Esophagus (tissue), 2 donors: ENCODE results near the gene RAD51B. TPM values are rescaled to one million over a fixed set of nuclear protein-coding genes. Genes with fewer than 3 reads are reported as not detected.
A peak's percentile ranks its signal among the peaks of the same experiment; 100 is the strongest.

Experiments
- H3K27ac ChIP-seq, 2 donors: one replicate each; pipeline ENCODE4 v1.5.1; 2013; ENCODE audit warnings: low read depth in 2 of 2, mild to moderate bottlenecking in 2 of 2, inconsistent platforms in 1 of 2, low read length in 1 of 2, moderate library complexity in 1 of 2
- H3K27me3 ChIP-seq, 2 donors: one replicate each; pipeline ENCODE4 v1.6.1; 2013; ENCODE audit warnings: low read length in 2 of 2, control low read depth in 1 of 2, mild to moderate bottlenecking in 1 of 2; ENCODE audit not compliant: insufficient read depth in 2 of 2, control insufficient read depth in 1 of 2
- H3K36me3 ChIP-seq, 2 donors: one replicate each; pipeline ENCODE4 v1.6.1; 2013; ENCODE audit warnings: low read length in 1 of 2; ENCODE audit not compliant: control insufficient read depth in 2 of 2, insufficient read depth in 2 of 2
- H3K4me1 ChIP-seq, 2 donors: one replicate each; pipeline ENCODE4 v1.6.1; 2013; ENCODE audit warnings: low read length in 1 of 2; ENCODE audit not compliant: control insufficient read depth in 2 of 2, insufficient read depth in 2 of 2
- H3K4me3 ChIP-seq, 2 donors: one replicate each; pipeline ENCODE4 v1.5.1; 2013; ENCODE audit warnings: low read length in 2 of 2, mild to moderate bottlenecking in 2 of 2, low read depth in 1 of 2, moderate library complexity in 1 of 2
- H3K9me3 ChIP-seq, 2 donors: one replicate each; pipeline ENCODE4 v1.6.1; 2013; ENCODE audit warnings: mild to moderate bottlenecking in 2 of 2, low read depth in 1 of 2, low read length in 1 of 2, moderate library complexity in 1 of 2; ENCODE audit not compliant: control insufficient read depth in 2 of 2, insufficient read depth in 1 of 2
- WGBS, 2 donors: extraction: QIAGEN DNeasy Blood & Tissue Kit; methylation state at CpG; one replicate each; pipeline ENCODE4 v1.1.7; 2013; 5-methylcytosine and 5-hydroxymethylcytosine counted together
- polyA plus RNA-seq, 2 donors: library from polyadenylated mRNA; stranded (reverse); fragments of 200-250 nt; gene quantifications; one replicate each; pipeline ENCODE4 v1.2.3, GENCODE V29; 2013
- donor health status: healthy with polysubstance abuse.
- donor health status: Bipolar disorder and iron deficiency.

RAD51B gene
- polyA plus RNA-seq, 2 donors: 3.2 to 4.0 TPM

DNA sequence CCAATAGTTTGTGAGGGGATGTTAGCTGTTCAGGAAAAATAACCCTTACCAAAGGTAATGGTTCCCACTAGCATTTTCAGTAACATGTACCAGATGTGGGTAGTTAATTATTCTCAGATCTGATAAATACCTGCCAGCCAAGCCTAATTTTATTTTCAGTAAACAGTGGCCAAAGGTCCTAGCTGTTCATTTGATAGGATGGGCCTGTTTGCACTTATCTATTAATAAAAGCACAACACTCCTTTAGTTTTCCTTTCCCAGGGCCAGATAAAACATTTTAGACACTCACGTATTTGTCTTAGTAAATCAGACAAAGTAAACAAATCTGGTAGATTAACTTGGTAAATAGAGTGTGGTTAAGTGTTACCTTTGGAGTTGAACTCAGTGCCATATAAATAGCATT lies 345.1 kb downstream of the RAD51B start:
- H3K9me3 ChIP-seq: no peaks in the 10 kb centered on the region
- peaks cover 0 to 1% of the 10 kb centered on the region in 2 donors for H3K4me1 ChIP-seq
- WGBS, 2 donors: 19 to 38% methylated on average over 1 of the region's 1 CpG
- no peak overlapping the region for H3K4me3 ChIP-seq
- no peaks in the 10 kb centered on the region for H3K27me3 ChIP-seq
- no peaks in the 10 kb centered on the region for H3K36me3 ChIP-seq
- no peak overlapping the region for H3K27ac ChIP-seq

DNA sequence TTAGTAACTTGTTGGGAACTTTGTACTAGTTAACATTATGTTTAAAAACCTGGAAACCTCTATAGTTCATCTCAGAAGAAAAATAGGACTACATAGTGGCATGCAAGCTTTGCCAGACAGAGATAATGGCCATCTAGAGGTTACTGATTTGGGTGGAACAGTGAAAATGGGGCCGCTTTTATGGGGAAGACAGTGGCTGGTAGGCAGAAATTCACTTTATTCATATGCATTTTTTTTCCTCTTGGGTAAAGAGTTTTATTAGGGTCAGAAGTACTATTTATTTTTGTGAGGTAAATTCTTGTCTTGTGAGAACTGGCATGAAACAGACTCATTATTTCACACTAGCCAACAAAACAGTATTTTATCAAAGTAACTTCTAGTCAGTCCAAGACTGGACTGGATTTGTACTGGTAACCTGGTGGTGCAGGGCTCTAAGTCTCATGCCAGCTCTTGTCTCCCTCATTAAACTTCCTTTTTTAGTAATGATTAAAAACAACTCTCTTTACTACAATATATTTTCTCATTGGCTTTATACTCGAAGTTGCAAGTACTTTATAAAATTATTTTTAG lies 345.8 kb downstream of the RAD51B start:
- Histone ChIP-seq H3K27me3 (no peaks in the 10 kb centered on the region), H3K27ac (no peak overlapping the region), H3K4me1 (peaks cover 0 to 1% of the 10 kb centered on the region in 2 donors), H3K36me3 (no peaks in the 10 kb centered on the region), H3K4me3 (no peak overlapping the region), H3K9me3 (no peaks in the 10 kb centered on the region)
- 63 to 80% methylated on average over 2 of the region's 2 CpGs for WGBS, 2 donors

DNA sequence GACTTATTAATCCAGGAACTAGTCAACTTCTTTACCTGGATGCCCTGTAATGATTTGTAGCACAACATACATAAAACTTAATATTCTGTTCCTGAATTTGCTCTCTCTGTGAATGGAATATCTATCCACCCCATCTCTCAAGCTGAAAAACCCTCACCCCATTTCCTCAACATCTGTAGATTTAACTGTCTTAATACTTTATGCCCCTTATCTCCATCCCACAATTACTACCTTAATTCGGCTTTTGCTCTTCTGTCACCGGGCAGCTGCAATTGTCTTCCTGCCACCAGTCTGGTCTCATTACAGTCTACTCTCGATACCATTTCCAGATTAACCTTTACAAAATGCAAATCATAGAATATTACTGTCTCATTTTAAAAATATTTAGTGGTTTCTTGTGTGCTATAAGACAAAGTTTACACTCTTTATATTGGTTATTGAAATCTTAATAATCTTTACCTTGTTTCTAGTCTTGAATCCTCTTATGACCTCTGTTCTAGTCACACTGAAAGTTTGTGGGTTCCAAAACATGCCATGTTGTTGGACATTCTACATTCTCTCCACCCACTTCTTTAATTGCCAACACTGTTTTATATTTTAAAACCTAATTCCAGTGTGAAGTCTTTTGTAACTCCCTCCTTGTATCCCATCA lies 347.3 kb downstream of the RAD51B start:
- WGBS, 2 donors: 83 to 84% methylated on average over 3 of the region's 3 CpGs
- Histone ChIP-seq H3K4me3 (no peak overlapping the region), H3K27me3 (no peaks in the 10 kb centered on the region), H3K4me1 (no peaks in the 10 kb centered on the region), H3K36me3 (no peaks in the 10 kb centered on the region), H3K9me3 (no peaks in the 10 kb centered on the region), H3K27ac (no peak overlapping the region)

DNA sequence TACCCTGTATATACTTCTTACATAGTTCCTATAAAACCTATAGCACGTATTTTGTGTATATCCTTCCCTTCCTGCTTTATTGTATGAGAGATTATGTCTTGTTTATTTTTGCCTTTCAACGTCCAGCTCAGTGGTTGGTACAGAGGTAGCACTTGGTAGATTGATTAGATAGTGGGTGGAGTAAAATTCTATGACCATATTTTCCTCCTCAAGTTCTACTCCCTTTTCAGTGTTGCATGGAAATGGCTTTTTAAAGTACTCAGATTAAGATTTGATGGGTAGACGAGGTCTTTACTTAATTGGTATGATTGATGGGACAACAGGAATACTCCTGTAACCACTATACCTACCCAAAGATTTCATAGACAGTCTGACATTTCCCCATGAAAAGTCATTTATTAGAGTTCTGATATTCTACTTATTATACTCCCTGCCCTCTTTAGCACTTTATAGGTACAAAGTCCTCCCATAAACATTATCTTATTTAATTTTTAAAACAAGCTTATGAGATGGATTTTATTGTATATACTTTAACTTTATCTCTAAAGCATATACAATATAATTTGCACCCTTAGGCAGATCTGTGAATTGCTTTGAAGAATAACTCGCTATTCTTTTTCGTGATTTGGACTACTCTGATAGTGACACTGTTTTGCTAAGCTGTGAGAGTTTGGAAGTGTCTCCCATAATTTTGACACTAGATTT lies 348.0 kb downstream of the RAD51B start:
- H3K36me3 ChIP-seq: no peaks in the 10 kb centered on the region
- no peak overlapping the region for H3K27ac ChIP-seq
- H3K27me3 ChIP-seq: no peaks in the 10 kb centered on the region
- no peaks in the 10 kb centered on the region for H3K4me1 ChIP-seq
- 68 to 69% methylated on average over 5 of the region's 5 CpGs for WGBS, 2 donors
- no peaks in the 10 kb centered on the region for H3K9me3 ChIP-seq
- H3K4me3 ChIP-seq: no peak overlapping the region

DNA sequence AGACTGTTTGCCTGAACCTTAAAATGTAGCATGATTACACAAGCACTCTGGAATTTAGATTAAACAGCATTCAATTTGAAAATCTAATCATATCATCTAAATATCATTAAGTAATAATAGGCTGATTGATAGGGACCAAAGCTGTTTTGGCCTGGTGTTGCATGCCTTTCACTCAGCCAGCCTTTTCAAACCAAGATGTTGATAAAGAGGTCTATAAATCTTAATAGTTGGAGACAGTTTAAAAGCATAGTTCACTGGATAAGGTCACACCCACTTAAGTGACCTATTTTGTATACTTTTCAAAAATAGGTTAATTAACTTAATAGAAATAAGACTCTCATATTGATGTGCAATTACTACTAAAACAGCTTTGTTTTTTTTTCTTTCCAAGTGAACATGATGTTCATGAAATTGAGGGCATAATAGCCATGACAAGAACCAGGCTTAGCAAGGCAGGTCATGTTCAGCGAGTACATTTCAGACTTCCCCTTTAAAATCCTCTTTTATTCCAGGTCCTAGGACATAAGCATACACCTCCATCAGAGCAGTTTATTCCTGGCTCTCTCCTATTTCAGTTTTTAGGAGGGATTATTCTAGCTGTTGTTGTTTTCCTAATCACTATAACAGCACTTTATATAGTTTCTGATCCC lies 349.0 kb downstream of the RAD51B start:
- Histone ChIP-seq H3K4me1 (no peaks in the 10 kb centered on the region), H3K27me3 (no peaks in the 10 kb centered on the region), H3K9me3 (no peaks in the 10 kb centered on the region), H3K4me3 (no peak overlapping the region), H3K27ac (no peak overlapping the region), H3K36me3 (no peaks in the 10 kb centered on the region)
- WGBS, 2 donors: 71 to 72% methylated on average over 1 of the region's 1 CpG

DNA sequence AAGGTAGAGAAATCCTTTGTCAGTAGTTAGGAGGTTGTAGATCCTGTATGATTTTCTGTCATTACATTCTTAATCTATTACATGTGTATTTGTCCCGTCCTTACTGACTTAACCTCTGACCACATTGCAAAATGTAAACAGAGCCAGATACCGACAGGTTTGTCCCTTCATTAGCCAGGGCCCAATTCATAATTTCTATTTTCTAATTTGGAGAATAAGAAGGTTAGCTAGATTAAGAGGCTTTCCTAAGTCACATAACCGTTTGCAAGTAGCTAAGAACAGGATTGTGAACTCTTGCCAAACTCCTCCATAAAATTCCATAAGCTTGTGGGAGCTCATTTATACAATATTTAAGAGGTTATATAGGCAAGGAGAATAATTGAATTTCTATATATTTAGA lies 352.6 kb downstream of the RAD51B start:
- Histone ChIP-seq H3K4me1 (peaks cover 0 to 2% of the 10 kb centered on the region in 2 donors), H3K9me3 (no peaks in the 10 kb centered on the region), H3K36me3 (no peaks in the 10 kb centered on the region), H3K27me3 (no peaks in the 10 kb centered on the region), H3K4me3 (no peak overlapping the region), H3K27ac (peak overlapping the region in 1 of 2 donors; percentile 54)
- 35 to 36% methylated on average over 3 of the region's 3 CpGs for WGBS, 2 donors

DNA sequence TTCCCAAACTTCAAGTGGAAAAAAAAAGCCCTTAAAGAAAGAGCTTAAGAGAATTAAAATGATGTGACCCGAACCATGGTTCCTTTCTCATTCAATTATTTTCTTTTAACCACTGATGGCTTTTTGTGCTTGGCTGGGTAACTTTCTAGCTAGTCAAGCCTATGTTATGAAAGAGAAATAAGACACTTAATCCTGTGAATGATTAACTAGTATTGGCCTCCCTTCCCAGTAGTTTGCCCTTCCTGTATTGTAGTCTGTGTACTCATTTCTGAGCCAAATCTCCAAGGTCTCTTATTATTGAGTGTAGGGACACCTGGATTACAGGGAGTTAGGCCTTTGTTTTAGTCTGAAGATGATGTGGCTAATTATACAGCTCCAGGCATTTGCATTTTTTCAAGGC lies 353.0 kb downstream of the RAD51B start:
- Histone ChIP-seq H3K27ac (peak overlapping the region in 1 of 2 donors; percentile 39), H3K9me3 (no peaks in the 10 kb centered on the region), H3K27me3 (no peaks in the 10 kb centered on the region), H3K36me3 (no peaks in the 10 kb centered on the region), H3K4me1 (peaks cover 0 to 2% of the 10 kb centered on the region in 2 donors), H3K4me3 (no peak overlapping the region)
- 35 to 38% methylated on average over 1 of the region's 1 CpG for WGBS, 2 donors

DNA sequence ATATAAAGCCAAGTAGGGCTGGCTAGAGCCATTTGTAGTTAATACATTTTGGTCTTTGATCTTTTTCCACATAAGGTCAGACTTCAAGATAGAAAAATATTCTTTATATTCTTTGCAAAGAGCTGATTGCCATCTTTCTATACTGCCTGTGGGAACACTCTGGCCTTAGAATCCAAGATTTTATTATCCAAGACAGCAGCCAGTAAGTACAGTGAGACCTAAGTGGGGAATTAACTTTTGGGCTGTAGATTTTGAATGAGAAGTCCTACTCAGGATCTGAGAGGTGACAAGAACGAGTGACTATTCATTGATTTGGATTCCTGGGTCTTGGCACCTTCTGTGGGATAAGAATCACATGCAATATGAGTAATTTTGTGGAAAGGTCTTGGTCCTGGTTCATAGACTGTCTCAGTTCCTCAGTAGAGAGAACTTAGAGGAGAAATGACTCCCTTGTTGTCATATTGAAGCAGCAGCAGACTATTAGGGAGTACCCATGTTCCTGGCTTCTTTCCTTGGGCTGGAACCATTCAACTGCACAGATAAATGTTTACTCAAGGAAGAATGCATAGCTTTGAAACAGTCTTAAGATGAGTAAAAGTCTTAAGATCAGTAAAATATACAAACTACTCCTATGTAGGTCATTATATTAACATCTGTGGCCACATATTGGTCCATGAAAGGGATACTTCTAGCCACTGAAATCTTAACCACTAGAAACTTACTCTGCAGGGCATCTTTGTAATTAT lies 353.8 kb downstream of the RAD51B start:
- H3K4me1 ChIP-seq: peaks cover 0 to 4% of the 10 kb centered on the region in 2 donors
- H3K4me3 ChIP-seq: no peak overlapping the region
- no peaks in the 10 kb centered on the region for H3K36me3 ChIP-seq
- H3K9me3 ChIP-seq: no peaks in the 10 kb centered on the region
- 36 to 46% methylated on average over 1 of the region's 1 CpG for WGBS, 2 donors
- H3K27ac ChIP-seq: peak overlapping the region in 1 of 2 donors; percentile 64
- no peaks in the 10 kb centered on the region for H3K27me3 ChIP-seq

DNA sequence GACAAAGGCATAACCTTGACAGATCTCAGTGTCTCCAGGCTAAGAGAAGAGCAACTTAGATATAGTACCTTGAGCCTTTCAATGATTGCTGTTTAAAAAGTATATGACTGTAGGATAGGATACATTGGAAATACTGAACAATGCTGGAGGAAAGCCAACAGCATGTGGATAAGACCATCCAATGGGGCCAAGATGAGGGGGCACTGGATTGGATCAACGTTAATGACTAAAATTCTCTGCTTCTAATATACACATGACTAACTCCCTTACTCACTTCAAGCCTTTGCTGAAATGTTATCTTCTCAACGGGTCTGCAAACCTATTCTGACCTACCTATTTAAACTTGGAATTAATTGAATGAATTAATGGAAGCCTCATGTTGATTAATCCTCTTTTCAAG lies 354.9 kb downstream of the RAD51B start:
- no peak overlapping the region for H3K4me3 ChIP-seq
- no peaks in the 10 kb centered on the region for H3K9me3 ChIP-seq
- 67 to 82% methylated on average over 2 of the region's 2 CpGs for WGBS, 2 donors
- H3K27ac ChIP-seq: peak overlapping the region in 1 of 2 donors; percentile 63
- no peaks in the 10 kb centered on the region for H3K27me3 ChIP-seq
- no peaks in the 10 kb centered on the region for H3K36me3 ChIP-seq
- peaks cover 0 to 4% of the 10 kb centered on the region in 2 donors for H3K4me1 ChIP-seq
